ENCODE measurements around the gene LYZL4. TPM values are rescaled to one million over a fixed set of nuclear protein-coding genes. Genes with fewer than 3 reads are reported as not detected.

The LYZL4 gene
- total RNA-seq, 2 experiments from 2014 or later, result not detected

DNA sequence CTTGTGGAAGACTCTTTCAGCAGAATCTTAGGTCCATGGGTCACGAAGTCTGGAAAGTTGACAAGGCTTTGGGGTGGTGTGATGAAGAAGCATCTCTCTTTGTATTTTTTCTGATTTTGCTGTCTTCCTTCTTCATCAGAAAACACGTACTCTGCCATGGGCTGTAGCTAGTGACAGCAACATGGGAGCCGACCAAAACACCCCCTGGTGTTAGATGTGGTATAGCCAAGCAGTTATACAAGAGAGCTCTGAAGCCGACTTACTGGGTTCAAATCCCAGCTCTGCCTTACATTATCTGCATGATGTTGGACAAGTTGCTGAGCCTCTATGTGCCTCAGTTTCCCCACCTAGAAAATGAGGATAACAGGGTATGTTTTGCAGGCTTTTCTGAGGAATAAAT is 32.9 kb upstream of the LYZL4 start:
- no peaks in the 10 kb centered on the region for H3K9me3 ChIP-seq (ENCODE audit: control insufficient read depth in 1 of 2, insufficient read depth in 1 of 2, low read length in 2 of 2)
- POLR2A ChIA-PET, result interaction anchor here (0.6 to 1.5 kb wide), 3 partner anchors 55 to 195 kb away, joined by 3 to 13 read pairs (median 4); no protein-coding TSS in a partner anchor
- Mint-ChIP-seq H3K27ac (no peak overlapping the region), H3K36me3 (ENCODE audit: low read depth) (no peaks in the 10 kb centered on the region), H3K4me1 (ENCODE audit: low read depth) (no peaks in the 10 kb centered on the region), H3K27me3 (no peaks in the 10 kb centered on the region), H3K9me3 (no peaks in the 10 kb centered on the region), H3K4me3 (no peak overlapping the region)
- no peaks in the 10 kb centered on the region for H3K4me1 ChIP-seq (ENCODE audit: insufficient read depth, low read length)
- no peak overlapping the region for H3K27ac ChIP-seq (ENCODE audit: low read depth in 1 of 2, low read length in 2 of 2)
- no peaks in the 10 kb centered on the region for H3K36me3 ChIP-seq (ENCODE audit: insufficient read depth, low read length)
- no peak for TF ChIP-seq CTCF (IDR thresholded peaks at IDR 0.05)
- CTCF ChIA-PET, result interaction anchor here (1.0 kb wide), 2 partner anchors 9 to 196 kb away, joined by 4 to 8 read pairs; no protein-coding TSS in a partner anchor
- intact Hi-C loops (cut with DNase I, micrococcal nuclease), result loop anchor here (1.0 to 10.0 kb wide), 7 partner anchors 115 to 1861 kb away; no protein-coding TSS in a partner anchor
- DNase-seq, result no peak
- H3K4me3 ChIP-seq (ENCODE audit: low read length), result no peak overlapping the region
- H3K27me3 ChIP-seq (ENCODE audit: control insufficient read depth in 1 of 2, insufficient read depth in 2 of 2, low read length in 2 of 2), result peaks cover 0 to 6% of the 10 kb centered on the region in 2 experiments
- no peak for ATAC-seq (ENCODE audit: poor library complexity)

GRCh38 chr3:42442640-42443039 is 32.2 kb upstream of the LYZL4 start:
- Histone ChIP-seq H3K27ac (ENCODE audit: low read depth in 1 of 2, low read length in 2 of 2) (no peak overlapping the region), H3K27me3 (ENCODE audit: control insufficient read depth in 1 of 2, insufficient read depth in 2 of 2, low read length in 2 of 2) (peaks cover 0 to 6% of the 10 kb centered on the region in 2 experiments), H3K36me3 (ENCODE audit: insufficient read depth, low read length) (no peaks in the 10 kb centered on the region), H3K4me3 (ENCODE audit: low read length) (no peak overlapping the region), H3K9me3 (ENCODE audit: control insufficient read depth in 1 of 2, insufficient read depth in 1 of 2, low read length in 2 of 2) (no peaks in the 10 kb centered on the region), H3K4me1 (ENCODE audit: insufficient read depth, low read length) (no peaks in the 10 kb centered on the region)
- Mint-ChIP-seq H3K4me1 (ENCODE audit: low read depth) (no peaks in the 10 kb centered on the region), H3K27me3 (no peaks in the 10 kb centered on the region), H3K36me3 (ENCODE audit: low read depth) (no peaks in the 10 kb centered on the region), H3K4me3 (no peak overlapping the region), H3K27ac (no peak overlapping the region), H3K9me3 (no peaks in the 10 kb centered on the region)
- DNase-seq (no peak), ATAC-seq (ENCODE audit: poor library complexity) (no peak)
- ChIA-PET CTCF (no interaction called here), POLR2A (interaction anchor here (1.1 to 1.5 kb wide), 2 partner anchors 54 to 195 kb away, joined by 4 to 13 read pairs; no protein-coding TSS in a partner anchor)
- intact Hi-C loops (cut with DNase I, micrococcal nuclease), result loop anchor here (1.0 to 10.0 kb wide), 7 partner anchors 116 to 1860 kb away; no protein-coding TSS in a partner anchor
- no peak for TF ChIP-seq CTCF (IDR thresholded peaks at IDR 0.05)

GRCh38 chr3:42441791-42442190 is 31.4 kb upstream of the LYZL4 start:
- no peaks in the 10 kb centered on the region for H3K9me3 Mint-ChIP-seq
- Histone ChIP-seq H3K9me3 (ENCODE audit: control insufficient read depth in 1 of 2, insufficient read depth in 1 of 2, low read length in 2 of 2) (no peaks in the 10 kb centered on the region), H3K36me3 (ENCODE audit: insufficient read depth, low read length) (no peaks in the 10 kb centered on the region), H3K4me3 (ENCODE audit: low read length) (no peak overlapping the region), H3K27me3 (ENCODE audit: control insufficient read depth in 1 of 2, insufficient read depth in 2 of 2, low read length in 2 of 2) (peaks cover 0 to 6% of the 10 kb centered on the region in 2 experiments), H3K4me1 (ENCODE audit: insufficient read depth, low read length) (no peaks in the 10 kb centered on the region), H3K27ac (ENCODE audit: low read depth in 1 of 2, low read length in 2 of 2) (no peak overlapping the region)
- H3K27ac Mint-ChIP-seq, result no peak overlapping the region
- DNase-seq, result no peak
- POLR2A ChIA-PET, result no interaction called here
- H3K4me3 Mint-ChIP-seq, result no peak overlapping the region
- no peaks in the 10 kb centered on the region for H3K36me3 Mint-ChIP-seq (ENCODE audit: low read depth)
- no peaks in the 10 kb centered on the region for H3K4me1 Mint-ChIP-seq (ENCODE audit: low read depth)
- H3K27me3 Mint-ChIP-seq, result no peaks in the 10 kb centered on the region
- intact Hi-C loops (cut with DNase I, micrococcal nuclease), result loop anchor here (2.0 to 10.0 kb wide), 5 partner anchors 324 to 1859 kb away; no protein-coding TSS in a partner anchor
- ATAC-seq (ENCODE audit: poor library complexity), result no peak
- TF ChIP-seq CTCF (IDR thresholded peaks at IDR 0.05), result no peak
- CTCF ChIA-PET, result no interaction called here

All from CD4-positive, alpha-beta T cell (primary cell).